ENCODE data around the gene STK32A. TPM values are rescaled to one million over a fixed set of nuclear protein-coding genes. Genes with fewer than 3 reads are reported as not detected.
A peak's percentile ranks its signal among the peaks of the same experiment; 100 is the strongest.
"Not testable (repeated sequence)": the region's sequence is repeated elsewhere in the genome, so short reads cannot be mapped to it uniquely, and the experiment has no call there.

STK32A gene
- polyA plus RNA-seq (ENCODE audit: insufficient read length), result 23.9 TPM
- long read RNA-seq, donor 1, full-length matches to known transcripts, result 5 of 5 reads
- long read RNA-seq, donor 1, partial matches to known transcripts, result 0 of 5 reads
- long read RNA-seq, donor 1, other reads (novel, unspliced or antisense), result 0 of 5 reads
- long read RNA-seq, donor 2, partial matches to known transcripts, result 0 of 3 reads
- long read RNA-seq, donor 2, other reads (novel, unspliced or antisense), result 0 of 3 reads
- long read RNA-seq, donor 3, full-length matches to known transcripts, result 2 of 2 reads
- long read RNA-seq, donor 3, partial matches to known transcripts, result 0 of 2 reads
- long read RNA-seq, donor 3, other reads (novel, unspliced or antisense), result 0 of 2 reads
- long read RNA-seq, donor 4, result 0 reads
- long read RNA-seq, donor 5, full-length matches to known transcripts, result 3 of 3 reads
- long read RNA-seq, donor 5, partial matches to known transcripts, result 0 of 3 reads
- long read RNA-seq, donor 5, other reads (novel, unspliced or antisense), result 0 of 3 reads
- long read RNA-seq, donor 6, full-length matches to known transcripts, result 2 of 2 reads
- long read RNA-seq, donor 6, partial matches to known transcripts, result 0 of 2 reads
- long read RNA-seq, donor 6, other reads (novel, unspliced or antisense), result 0 of 2 reads
- long read RNA-seq, donor 7, full-length matches to known transcripts, result 4 of 4 reads
- long read RNA-seq, donor 7, partial matches to known transcripts, result 0 of 4 reads
- long read RNA-seq, donor 7, other reads (novel, unspliced or antisense), result 0 of 4 reads
- long read RNA-seq, donor 8, full-length matches to known transcripts, result 2 of 2 reads
- long read RNA-seq, donor 8, partial matches to known transcripts, result 0 of 2 reads
- long read RNA-seq, donor 8, other reads (novel, unspliced or antisense), result 0 of 2 reads

GRCh38 chr5:147234825-147235635, at the start of gene STK32A:
Gene STK32A (plus strand): TSS chr5:147235026. CDS start chr5:147239635, 4,609 bp downstream.
- peak; percentile 64 for DNase-seq

GRCh38 chr5:147187099-147187540, 47.7 kb upstream of the STK32A start:
- DNase-seq, result no peak

GRCh38 chr5:147188200-147189108, 46.4 kb upstream of the STK32A start:
- DNase-seq, result peak; percentile 61

GRCh38 chr5:147189109-147189424, 45.8 kb upstream of the STK32A start:
- no peak for DNase-seq

- DNase-seq, result no peak
Observed at GRCh38 chr5:147190331-147190730, 44.5 kb upstream of the STK32A start.

- no peak for DNase-seq
Observed at GRCh38 chr5:147193123-147193522, 41.7 kb upstream of the STK32A start.

GRCh38 chr5:147200004-147200403, 34.8 kb upstream of the STK32A start:
- no peak for DNase-seq

GRCh38 chr5:147203213-147203612, 31.6 kb upstream of the STK32A start:
- no peak for DNase-seq

GRCh38 chr5:147204576-147204975, 30.2 kb upstream of the STK32A start:
- no peak for DNase-seq

GRCh38 chr5:147208134-147208533, 26.7 kb upstream of the STK32A start:
- no peak for DNase-seq

- DNase-seq, result no peak
Observed at GRCh38 chr5:147216552-147217154, 18.2 kb upstream of the STK32A start.

- no peak for DNase-seq
Observed at GRCh38 chr5:147223343-147223742, 11.5 kb upstream of the STK32A start.

- peak; percentile 35 for DNase-seq
Observed at GRCh38 chr5:147223948-147224791, 10.7 kb upstream of the STK32A start.

GRCh38 chr5:147225938-147226337, 8.9 kb upstream of the STK32A start:
- DNase-seq, result no peak

GRCh38 chr5:147226512-147226911, 8.3 kb upstream of the STK32A start:
- no peak for DNase-seq

GRCh38 chr5:147234239-147234824, 494 bp upstream of the STK32A start:
- no peak for DNase-seq

GRCh38 chr5:147240266-147240985, 5.6 kb downstream of the STK32A start:
- no peak for DNase-seq

GRCh38 chr5:147243238-147243637, 8.4 kb downstream of the STK32A start:
- DNase-seq, result not testable (repeated sequence)

Measured in left kidney (tissue), 8 donors.